Activated naive CD8-positive, alpha-beta T cell treated with anti-CD3 and anti-CD28 coated beads for 36 hours (primary cell): ENCODE measurements around the gene UMODL1. TPM values are rescaled to one million over a fixed set of nuclear protein-coding genes. Genes with fewer than 3 reads are reported as not detected.

ENCODE experiments used
- DNase-seq: peaks from one replicate; pipeline ENCODE4 v3.0.0; 2021
- H3K27ac Mint-ChIP-seq: one replicate; pipeline ENCODE4 v1.8.0; 2022; ENCODE audit warnings: mild to moderate bottlenecking, moderate library complexity, mixed read lengths
- H3K27me3 Mint-ChIP-seq: one replicate; pipeline ENCODE4 v1.8.0; 2022; ENCODE audit warnings: mild to moderate bottlenecking, mixed read lengths
- H3K36me3 Mint-ChIP-seq: one replicate; pipeline ENCODE4 v1.8.0; 2021; ENCODE audit warnings: mild to moderate bottlenecking, mixed read lengths
- H3K4me1 Mint-ChIP-seq: one replicate; pipeline ENCODE4 v1.8.0; 2021; ENCODE audit warnings: mixed read lengths
- H3K4me3 Mint-ChIP-seq: one replicate; pipeline ENCODE4 v1.8.0; 2022; ENCODE audit warnings: mild to moderate bottlenecking, moderate library complexity, mixed read lengths
- H3K9me3 Mint-ChIP-seq: one replicate; pipeline ENCODE4 v1.8.0; 2022; ENCODE audit warnings: mixed read lengths
- total RNA-seq, 2 experiments: library from RNA; stranded (reverse); gene quantifications; one replicate each; pipeline ENCODE4 v1.2.3, GENCODE V29; 2021

Gene UMODL1
- total RNA-seq, 2 experiments from 2014 or later: not detected

DNA sequence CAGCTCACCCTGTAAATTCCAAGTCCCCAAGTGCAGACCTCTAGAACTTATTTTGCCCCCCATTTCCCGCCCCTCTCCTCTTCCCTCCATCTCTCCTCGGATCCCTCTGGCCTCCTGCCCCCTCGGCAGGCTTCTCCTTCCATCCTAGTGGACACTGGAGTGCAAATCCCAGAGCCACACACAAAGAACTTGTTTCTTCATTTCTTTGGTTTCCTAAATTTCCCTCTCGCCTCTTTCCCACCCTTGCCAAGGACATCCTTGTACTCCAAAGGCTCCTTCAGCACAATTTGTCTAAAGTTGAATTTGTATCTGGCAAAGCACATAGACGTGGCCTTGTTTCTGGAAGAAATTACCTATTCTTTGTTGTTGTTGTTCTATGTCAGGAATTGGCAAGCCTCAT is 17.5 kb downstream of the UMODL1 start:
- H3K4me1 Mint-ChIP-seq: peaks cover 13% of the 10 kb centered on the region
- H3K27me3 Mint-ChIP-seq: no peaks in the 10 kb centered on the region
- no peaks in the 10 kb centered on the region for H3K9me3 Mint-ChIP-seq
- no peak overlapping the region for H3K27ac Mint-ChIP-seq
- no peaks in the 10 kb centered on the region for H3K36me3 Mint-ChIP-seq
- no peak for DNase-seq
- H3K4me3 Mint-ChIP-seq: no peak overlapping the region

DNA sequence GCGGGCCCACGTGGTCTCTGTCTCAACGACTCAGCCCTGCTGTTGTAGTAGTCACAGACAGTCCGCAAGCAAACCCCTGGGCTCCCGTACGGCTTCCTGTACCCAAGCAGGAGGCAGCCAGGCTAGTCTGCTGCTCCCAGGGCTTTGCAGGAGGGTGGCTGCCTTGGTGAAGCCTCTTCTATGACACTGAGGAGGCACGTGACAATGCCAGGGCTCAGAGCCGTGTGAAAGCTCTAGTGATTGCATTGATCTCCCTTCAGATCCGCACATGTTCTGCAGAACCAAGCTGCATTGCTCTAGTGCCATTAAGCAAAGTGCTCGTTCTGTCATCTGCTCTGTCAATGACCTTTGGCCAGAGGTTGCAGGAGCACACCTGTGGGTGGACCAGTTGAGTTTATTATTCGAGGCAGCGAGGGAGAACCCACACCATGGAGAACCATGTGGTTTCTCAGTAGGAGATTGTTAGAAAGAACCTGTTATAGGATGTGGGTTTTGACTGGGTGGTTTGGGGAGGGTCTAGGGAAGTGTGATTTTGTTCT is 18.0 kb downstream of the UMODL1 start:
- Mint-ChIP-seq H3K27me3 (no peaks in the 10 kb centered on the region), H3K4me1 (peaks cover 13% of the 10 kb centered on the region), H3K36me3 (no peaks in the 10 kb centered on the region), H3K27ac (no peak overlapping the region), H3K9me3 (no peaks in the 10 kb centered on the region), H3K4me3 (no peak overlapping the region)
- DNase-seq: no peak

DNA sequence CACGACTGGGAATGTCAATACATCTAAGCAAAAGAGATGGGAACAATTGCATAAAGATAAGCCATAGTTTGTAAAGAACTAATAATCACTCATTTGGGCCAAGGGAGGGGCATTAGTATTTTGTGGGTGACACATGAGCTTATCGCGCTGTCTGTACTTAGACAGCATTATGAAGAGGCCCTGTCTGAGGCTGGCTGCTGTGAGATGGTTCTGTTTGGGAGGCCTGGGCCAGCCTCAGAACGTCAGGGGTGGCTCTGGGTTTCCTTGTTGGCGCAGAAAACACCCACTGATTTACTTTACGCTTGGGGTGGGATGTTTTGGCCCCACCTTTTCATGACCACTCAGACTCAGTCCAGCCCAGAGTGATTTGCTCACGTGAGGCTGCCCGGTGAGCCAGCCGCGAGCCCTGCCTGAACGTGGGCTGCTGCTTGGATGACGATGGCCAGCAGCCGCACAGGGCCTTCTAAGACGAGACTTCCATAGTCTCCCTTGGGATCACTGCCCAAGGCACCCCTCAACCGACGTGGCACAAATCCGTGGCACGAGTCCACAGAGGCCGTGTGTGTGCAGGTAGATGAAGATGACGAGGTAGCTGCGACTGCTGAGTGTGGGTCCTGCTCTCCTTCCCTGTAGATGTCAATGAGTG is 18.7 kb downstream of the UMODL1 start:
- Mint-ChIP-seq H3K9me3 (no peaks in the 10 kb centered on the region), H3K36me3 (no peaks in the 10 kb centered on the region), H3K4me3 (no peak overlapping the region), H3K27ac (no peak overlapping the region), H3K27me3 (no peaks in the 10 kb centered on the region), H3K4me1 (peaks cover 13% of the 10 kb centered on the region)
- no peak for DNase-seq

DNA sequence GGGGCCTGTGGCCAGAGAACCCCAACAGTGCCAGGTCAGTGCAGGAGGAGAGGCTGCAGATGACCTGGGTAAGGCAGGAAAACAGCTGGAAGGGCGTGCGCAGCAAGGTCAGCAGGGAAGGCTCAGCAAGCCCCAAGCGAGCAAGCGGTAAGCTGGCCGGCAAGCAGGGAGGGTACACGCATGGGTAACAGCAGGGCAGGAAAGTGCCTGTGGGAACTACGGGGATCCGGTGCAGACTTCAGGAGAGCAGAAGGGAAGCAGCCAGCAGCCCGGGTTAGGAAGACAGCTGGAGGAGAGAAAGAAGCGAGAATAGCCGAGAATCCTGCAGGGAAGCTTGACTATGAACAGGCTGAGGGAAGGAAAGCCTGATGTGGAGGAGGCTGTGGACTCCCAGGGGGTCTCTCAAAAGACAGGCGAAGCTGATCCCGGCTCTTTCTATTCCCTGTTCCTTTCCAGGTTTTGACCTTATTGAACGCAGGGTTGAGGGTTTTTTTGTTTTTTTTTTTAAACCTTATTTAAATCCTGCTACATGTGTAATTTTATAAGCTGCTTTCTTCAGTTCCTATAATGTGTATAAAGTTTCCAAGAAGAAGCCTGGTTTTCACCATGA is 20.9 kb downstream of the UMODL1 start:
- no peaks in the 10 kb centered on the region for H3K27me3 Mint-ChIP-seq
- H3K4me1 Mint-ChIP-seq: peaks cover 13% of the 10 kb centered on the region
- no peak overlapping the region for H3K4me3 Mint-ChIP-seq
- no peak overlapping the region for H3K27ac Mint-ChIP-seq
- peaks cover 2% of the 10 kb centered on the region for H3K9me3 Mint-ChIP-seq
- DNase-seq: no peak
- H3K36me3 Mint-ChIP-seq: no peaks in the 10 kb centered on the region

DNA sequence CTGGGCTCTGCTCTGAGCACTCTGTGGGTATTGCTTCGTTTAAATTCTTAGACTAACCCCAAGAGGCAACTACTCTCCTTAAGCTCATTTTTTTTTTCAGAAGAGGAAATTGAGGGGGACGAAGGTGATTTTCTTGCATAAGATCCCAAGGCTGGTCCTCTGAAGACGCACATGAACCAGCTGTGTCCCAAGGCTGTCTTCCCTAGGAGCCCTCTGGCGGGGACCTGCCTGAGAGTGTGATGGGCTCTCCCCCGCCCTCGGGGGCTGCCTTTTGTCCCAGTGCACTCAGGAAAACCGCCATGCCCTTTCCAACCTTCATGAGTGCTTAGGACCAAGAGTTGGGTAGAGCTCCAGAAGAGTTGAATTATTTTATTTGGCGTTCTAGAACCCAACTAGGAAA is 21.7 kb downstream of the UMODL1 start:
- Mint-ChIP-seq H3K9me3 (peaks cover 2% of the 10 kb centered on the region), H3K4me3 (no peak overlapping the region), H3K36me3 (no peaks in the 10 kb centered on the region), H3K27me3 (no peaks in the 10 kb centered on the region), H3K4me1 (peaks cover 13% of the 10 kb centered on the region), H3K27ac (no peak overlapping the region)
- DNase-seq: no peak

DNA sequence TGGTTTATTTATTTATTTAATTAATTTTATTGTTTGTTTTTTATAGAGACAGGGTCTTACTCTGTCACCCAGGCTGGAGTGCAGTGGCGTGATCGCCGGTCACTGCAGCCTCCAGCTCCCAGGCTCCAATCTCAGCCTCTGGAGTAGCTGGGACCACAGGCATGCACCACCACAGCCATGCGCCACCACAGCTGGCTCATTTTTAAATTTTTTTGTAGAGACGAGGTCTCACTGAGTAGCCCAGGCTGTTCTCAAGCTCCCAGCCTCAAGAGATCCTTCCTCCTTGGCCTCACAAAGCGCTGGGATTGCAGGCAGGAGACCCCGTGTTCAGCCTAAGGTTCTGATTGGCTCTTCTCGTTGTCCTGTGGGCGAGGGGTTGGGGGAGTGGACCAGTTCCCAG is 22.1 kb downstream of the UMODL1 start:
- peaks cover 2% of the 10 kb centered on the region for H3K9me3 Mint-ChIP-seq
- H3K4me1 Mint-ChIP-seq: peaks cover 13% of the 10 kb centered on the region
- H3K27ac Mint-ChIP-seq: no peak overlapping the region
- no peaks in the 10 kb centered on the region for H3K27me3 Mint-ChIP-seq
- DNase-seq: no peak
- no peak overlapping the region for H3K4me3 Mint-ChIP-seq
- H3K36me3 Mint-ChIP-seq: no peaks in the 10 kb centered on the region

DNA sequence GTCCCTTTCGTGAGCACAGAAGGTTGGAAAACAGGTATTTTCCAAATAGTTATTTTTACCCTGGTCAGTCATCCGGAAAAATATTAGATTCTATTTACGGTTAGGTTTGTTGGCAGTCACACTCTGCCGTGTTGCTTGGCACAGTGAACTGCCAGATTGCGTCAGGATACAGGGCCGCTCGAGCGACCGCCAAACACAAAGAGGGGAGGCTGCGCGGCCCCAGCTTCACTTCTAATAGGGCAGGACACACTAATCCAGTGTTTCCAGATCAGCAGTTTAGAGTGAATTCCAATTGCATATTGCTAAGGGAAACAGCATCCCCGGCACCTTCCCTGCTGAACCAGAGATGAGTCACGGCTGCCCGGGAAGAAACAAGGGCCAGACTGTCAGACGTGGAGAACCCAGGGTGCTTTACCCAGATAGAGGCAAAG is 22.9 kb downstream of the UMODL1 start:
- H3K4me1 Mint-ChIP-seq: peaks cover 9% of the 10 kb centered on the region
- H3K36me3 Mint-ChIP-seq: no peaks in the 10 kb centered on the region
- H3K27ac Mint-ChIP-seq: no peak overlapping the region
- no peak overlapping the region for H3K4me3 Mint-ChIP-seq
- no peak for DNase-seq
- H3K27me3 Mint-ChIP-seq: no peaks in the 10 kb centered on the region
- peaks cover 2% of the 10 kb centered on the region for H3K9me3 Mint-ChIP-seq

DNA sequence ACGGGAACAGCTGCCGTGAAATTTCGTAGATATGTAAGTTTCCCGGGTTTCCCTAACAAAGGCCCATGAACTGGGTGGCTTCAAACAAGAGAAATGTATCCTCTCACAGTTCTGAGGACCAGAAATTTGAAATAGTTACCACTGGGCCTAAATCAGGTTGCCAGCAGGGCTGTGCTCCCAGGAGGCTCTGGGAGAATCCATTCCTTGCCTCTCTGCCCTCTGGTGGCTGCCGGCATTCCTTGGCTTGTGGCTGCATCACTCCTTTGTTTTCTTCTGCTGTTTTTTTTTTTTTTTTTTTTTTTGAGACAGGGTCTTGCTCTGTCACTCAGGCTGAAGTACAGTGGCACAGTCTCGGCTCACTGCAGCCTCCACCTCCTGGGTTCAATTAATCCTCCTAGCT is 23.7 kb downstream of the UMODL1 start:
- H3K27me3 Mint-ChIP-seq: no peaks in the 10 kb centered on the region
- DNase-seq: no peak
- no peaks in the 10 kb centered on the region for H3K36me3 Mint-ChIP-seq
- peaks cover under 1% of the 10 kb centered on the region for H3K4me1 Mint-ChIP-seq
- no peak overlapping the region for H3K27ac Mint-ChIP-seq
- H3K9me3 Mint-ChIP-seq: peaks cover 2% of the 10 kb centered on the region
- no peak overlapping the region for H3K4me3 Mint-ChIP-seq

DNA sequence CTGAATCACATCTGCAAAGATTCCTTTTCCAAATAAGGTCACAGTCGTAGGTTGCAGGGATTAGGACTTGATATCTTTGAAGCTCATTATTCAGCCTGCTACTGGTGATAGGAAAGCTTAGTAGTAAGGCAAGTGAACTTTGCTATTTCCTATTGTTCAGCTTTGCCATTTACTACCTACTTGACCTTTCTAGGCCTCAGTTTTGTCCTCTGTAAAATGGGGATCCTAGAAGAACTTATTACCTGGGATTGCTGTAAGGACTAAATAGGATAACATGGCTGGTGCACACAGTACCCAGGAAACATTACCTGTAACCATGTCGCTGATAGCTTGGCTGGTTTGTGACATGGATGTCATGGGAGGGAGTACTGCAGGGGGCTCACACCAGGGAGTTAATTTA is 24.5 kb downstream of the UMODL1 start:
- Mint-ChIP-seq H3K9me3 (peaks cover 2% of the 10 kb centered on the region), H3K27ac (no peak overlapping the region), H3K27me3 (no peaks in the 10 kb centered on the region), H3K4me3 (no peak overlapping the region), H3K4me1 (no peaks in the 10 kb centered on the region), H3K36me3 (no peaks in the 10 kb centered on the region)
- DNase-seq: no peak

DNA sequence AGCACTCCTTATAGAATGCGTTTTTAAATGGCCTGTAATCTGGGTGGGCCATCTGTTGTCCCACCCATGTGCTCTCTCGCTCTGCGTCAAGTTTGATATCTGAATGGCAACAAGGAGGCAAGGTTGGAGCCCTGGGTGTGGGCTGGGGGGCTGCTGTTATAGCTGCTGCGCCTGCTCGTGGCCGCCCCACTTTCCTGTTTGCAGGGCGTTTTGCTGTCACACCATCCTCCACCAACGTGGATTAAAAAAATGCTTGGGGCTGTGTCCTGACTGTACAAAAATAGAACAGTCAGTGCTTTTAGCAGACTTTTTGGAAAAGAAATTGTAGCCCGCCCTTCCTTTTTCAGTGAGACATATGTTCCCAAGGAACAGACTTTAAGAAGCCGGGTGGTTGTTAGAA is 25.4 kb downstream of the UMODL1 start:
- Mint-ChIP-seq H3K27ac (no peak overlapping the region), H3K36me3 (no peaks in the 10 kb centered on the region), H3K9me3 (peaks cover 2% of the 10 kb centered on the region)

DNA sequence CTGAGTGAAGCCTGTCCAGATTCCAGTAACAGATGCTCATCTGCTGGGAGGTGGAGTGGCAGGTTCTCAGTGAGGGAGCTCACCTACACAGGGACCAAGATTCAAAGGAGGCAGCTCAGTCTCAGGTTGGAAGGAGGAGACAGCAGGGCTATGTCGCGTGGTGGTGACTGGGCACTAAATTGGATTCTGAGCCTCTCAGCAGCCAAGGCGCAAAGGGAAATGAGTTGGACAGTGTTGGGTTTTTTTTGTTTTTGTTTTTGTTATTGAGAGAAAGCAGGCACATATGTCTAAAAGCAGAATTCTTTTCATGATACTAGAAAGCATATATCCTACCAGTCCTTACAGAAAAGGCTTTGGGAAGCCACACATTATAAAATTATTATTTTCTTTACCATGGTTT is 26.2 kb downstream of the UMODL1 start:
- no peak for DNase-seq
- Mint-ChIP-seq H3K27me3 (no peaks in the 10 kb centered on the region), H3K9me3 (peaks cover 2% of the 10 kb centered on the region), H3K4me3 (no peak overlapping the region), H3K36me3 (no peaks in the 10 kb centered on the region), H3K27ac (no peak overlapping the region), H3K4me1 (peaks cover 5% of the 10 kb centered on the region)

More for the DNA sequence above, 25.4 kb downstream of the UMODL1 start:
- H3K27me3 Mint-ChIP-seq: no peaks in the 10 kb centered on the region
- no peak for DNase-seq
- no peak overlapping the region for H3K4me3 Mint-ChIP-seq
- no peaks in the 10 kb centered on the region for H3K4me1 Mint-ChIP-seq

DNA sequence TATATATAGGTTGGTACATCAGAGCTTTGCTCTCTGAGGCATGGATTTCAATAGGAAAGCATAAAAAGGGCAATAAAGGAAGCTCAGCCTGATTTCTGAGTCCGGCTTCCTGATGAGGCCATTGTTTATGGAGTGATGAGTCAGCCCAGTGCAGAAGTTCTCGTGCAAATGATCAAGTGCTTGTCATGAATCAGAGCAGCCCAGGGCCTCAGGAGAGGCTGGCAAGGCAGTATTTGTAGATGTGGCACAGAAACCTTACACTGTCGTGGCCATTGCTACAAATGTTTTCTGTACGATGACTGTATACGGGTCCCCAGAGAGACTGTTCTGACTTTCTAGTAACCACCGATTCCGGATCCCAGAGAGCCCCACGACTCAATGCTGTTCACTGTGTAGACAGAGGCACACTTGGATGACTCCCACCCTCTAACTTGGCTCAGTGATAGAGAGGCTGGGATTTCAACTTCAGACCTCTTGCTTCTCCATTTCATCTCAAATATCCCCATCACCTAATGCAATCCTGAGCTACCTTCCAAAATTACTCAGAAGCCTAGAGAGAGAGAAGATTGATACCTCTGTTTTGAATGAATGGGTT is 26.8 kb downstream of the UMODL1 start:
- no peak overlapping the region for H3K27ac Mint-ChIP-seq
- H3K27me3 Mint-ChIP-seq: no peaks in the 10 kb centered on the region
- H3K4me3 Mint-ChIP-seq: no peak overlapping the region
- H3K9me3 Mint-ChIP-seq: peaks cover 2% of the 10 kb centered on the region
- H3K4me1 Mint-ChIP-seq: peaks cover 9% of the 10 kb centered on the region
- no peaks in the 10 kb centered on the region for H3K36me3 Mint-ChIP-seq
- DNase-seq: no peak

DNA sequence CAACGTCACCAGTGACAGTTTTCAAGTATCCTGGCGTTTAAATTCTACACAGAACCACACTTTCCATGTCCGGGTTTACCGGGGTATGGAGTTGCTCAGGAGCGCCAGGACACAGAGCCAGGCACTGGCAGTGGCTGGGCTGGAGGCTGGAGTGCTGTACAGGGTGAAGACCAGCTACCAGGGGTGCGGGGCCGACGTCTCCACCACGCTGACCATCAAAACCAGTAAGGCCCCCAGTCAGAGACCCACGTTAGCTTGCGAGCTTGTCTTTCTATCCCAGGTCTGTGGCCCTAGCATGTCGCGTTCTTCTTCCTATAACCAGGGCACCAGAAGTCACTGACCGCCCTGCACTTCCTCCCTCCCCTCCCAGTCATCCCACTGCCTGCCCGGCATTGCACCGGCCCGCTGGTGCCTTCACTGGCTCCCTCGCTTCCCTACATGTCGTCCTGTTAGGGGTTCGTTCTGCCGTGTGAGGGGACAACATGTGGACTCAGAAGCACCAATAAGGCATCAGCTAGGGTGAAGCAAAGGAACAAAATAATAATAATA is 27.9 kb downstream of the UMODL1 start:
- Mint-ChIP-seq H3K36me3 (no peaks in the 10 kb centered on the region), H3K4me1 (peaks cover 9% of the 10 kb centered on the region), H3K4me3 (no peak overlapping the region), H3K9me3 (peaks cover 2% of the 10 kb centered on the region), H3K27ac (no peak overlapping the region), H3K27me3 (no peaks in the 10 kb centered on the region)
- no peak for DNase-seq

DNA sequence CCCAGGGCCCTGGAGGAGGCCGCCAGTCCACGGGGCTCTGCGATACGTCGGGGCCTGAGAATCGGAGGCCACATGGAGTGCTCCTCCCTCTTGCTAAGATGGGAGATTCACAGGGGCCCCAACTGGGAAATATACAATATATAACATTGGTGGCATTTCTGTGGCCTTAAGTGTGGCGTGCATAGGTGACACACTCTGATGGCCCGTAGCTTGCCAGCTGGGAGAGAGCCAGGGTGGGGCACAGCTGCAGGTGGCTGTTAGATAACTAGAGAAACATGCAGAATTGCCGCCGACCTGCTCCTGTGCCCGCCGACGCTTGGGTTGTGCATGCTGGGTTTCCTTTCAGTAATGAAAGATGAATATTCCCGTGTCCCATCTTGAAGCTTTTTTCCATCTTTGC is 30.1 kb downstream of the UMODL1 start:
- no peak overlapping the region for H3K27ac Mint-ChIP-seq
- no peak for DNase-seq
- no peaks in the 10 kb centered on the region for H3K36me3 Mint-ChIP-seq
- H3K27me3 Mint-ChIP-seq: no peaks in the 10 kb centered on the region
- H3K9me3 Mint-ChIP-seq: no peaks in the 10 kb centered on the region
- H3K4me3 Mint-ChIP-seq: no peak overlapping the region
- H3K4me1 Mint-ChIP-seq: peaks cover 9% of the 10 kb centered on the region

DNA sequence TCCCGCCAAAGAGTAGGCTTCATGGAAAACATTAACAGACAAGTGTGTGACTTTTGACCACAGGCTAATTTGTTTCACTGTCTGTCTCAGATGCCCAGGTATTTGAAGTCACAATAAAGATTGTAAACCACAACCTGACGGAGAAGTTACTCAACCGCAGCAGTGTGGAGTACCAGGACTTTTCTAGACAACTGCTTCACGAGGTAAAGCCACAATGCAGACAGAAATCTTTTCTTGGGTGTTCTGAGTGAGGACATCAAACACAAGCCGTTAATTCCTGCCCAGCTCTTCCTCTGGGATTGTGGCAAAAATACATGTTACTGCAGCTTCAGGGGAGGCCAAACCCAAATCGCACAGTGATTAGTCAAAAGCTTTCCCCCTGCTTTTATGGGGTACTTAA is 31.0 kb downstream of the UMODL1 start:
- Mint-ChIP-seq H3K4me3 (no peak overlapping the region), H3K9me3 (no peaks in the 10 kb centered on the region), H3K27me3 (peaks cover 3% of the 10 kb centered on the region), H3K36me3 (no peaks in the 10 kb centered on the region), H3K4me1 (peaks cover 10% of the 10 kb centered on the region), H3K27ac (no peak overlapping the region)
- DNase-seq: no peak
